ENCODE measurements around the gene MAX. TPM values are rescaled to one million over a fixed set of nuclear protein-coding genes. Genes with fewer than 3 reads are reported as not detected.

The MAX gene
- total RNA-seq, 1 experiment from 2014 or later, result 41.4 TPM

GRCh38 chr14:65073605-65074201 lies 28.6 kb downstream of the MAX start:
- Histone ChIP-seq H3K4me1 (ENCODE audit: control insufficient read depth, insufficient read depth, low read length) (no peaks in the 10 kb centered on the region), H3K9me3 (ENCODE audit: control insufficient read depth, insufficient read depth, low read depth, low read length) (no peaks in the 10 kb centered on the region), H3K36me3 (ENCODE audit: control insufficient read depth, insufficient read depth, low read length) (no peaks in the 10 kb centered on the region; the same call in 1 of the 2 replicates), H3K27ac (ENCODE audit: low read length) (no peak overlapping the region), H3K4me3 (ENCODE audit: low read depth in 2 of 2, low read length in 2 of 2) (no peak overlapping the region), H3K27me3 (ENCODE audit: control insufficient read depth, insufficient read depth, low read length) (no peaks in the 10 kb centered on the region)
- in situ Hi-C loops (cut with HindIII; ENCODE audit: low pct_unique_long_range_greater_than_20kb, low sequenced_read_pairs), result no loop called here
- ChIA-PET POLR2A (no interaction called here), CTCF (interaction anchor here (0.5 kb wide), 1 partner anchor 163 kb away, joined by 5 read pairs; no protein-coding TSS in a partner anchor)
- BruUV-seq (replicated peaks), result no TSS peak
- no peak for DNase-seq (ENCODE audit: low read depth, low spot score)
- no peak for ATAC-seq
- TF ChIP-seq TCF7L2 (IDR thresholded peaks at IDR 0.05; ENCODE audit: low read depth, low read length) (no peak), POLR2AphosphoS5 (IDR thresholded peaks at IDR 0.05; ENCODE audit: low read depth, low read length) (no peak), SIN3A (IDR thresholded peaks at IDR 0.05; ENCODE audit: borderline replicate concordance, insufficient read depth, low read depth, low read length) (no peak), CTCF (IDR thresholded peaks at IDR 0.05) (no peak), REST (IDR thresholded peaks at IDR 0.05; ENCODE audit: insufficient read depth in 1 of 2, low read depth in 2 of 2, low read length in 1 of 2) (no peak)
- intact Hi-C loops (cut with micrococcal nuclease; ENCODE audit: unreplicated experiment), result no loop called here

GRCh38 chr14:65072937-65073336 lies 29.4 kb downstream of the MAX start:
- no TSS peak for BruUV-seq (replicated peaks)
- no peak for DNase-seq (ENCODE audit: low read depth, low spot score)
- CTCF ChIA-PET, result no interaction called here

More at GRCh38 chr14:65072937-65073336, 29.4 kb downstream of the MAX start:
- TF ChIP-seq TCF7L2 (IDR thresholded peaks at IDR 0.05; ENCODE audit: low read depth, low read length), result no peak
- TF ChIP-seq POLR2AphosphoS5 (IDR thresholded peaks at IDR 0.05; ENCODE audit: low read depth, low read length), result no peak
- no peak for TF ChIP-seq CTCF (IDR thresholded peaks at IDR 0.05)
- no peak for TF ChIP-seq SIN3A (IDR thresholded peaks at IDR 0.05; ENCODE audit: borderline replicate concordance, insufficient read depth, low read depth, low read length)
- intact Hi-C loops (cut with micrococcal nuclease; ENCODE audit: unreplicated experiment) (no loop called here), in situ Hi-C loops (cut with HindIII; ENCODE audit: low pct_unique_long_range_greater_than_20kb, low sequenced_read_pairs) (no loop called here)
- Histone ChIP-seq H3K4me1 (ENCODE audit: control insufficient read depth, insufficient read depth, low read length) (no peaks in the 10 kb centered on the region), H3K4me3 (ENCODE audit: low read depth in 2 of 2, low read length in 2 of 2) (no peak overlapping the region), H3K9me3 (ENCODE audit: control insufficient read depth, insufficient read depth, low read depth, low read length) (no peaks in the 10 kb centered on the region), H3K36me3 (ENCODE audit: control insufficient read depth, insufficient read depth, low read length) (no peaks in the 10 kb centered on the region; the same call in 1 of the 2 replicates), H3K27me3 (ENCODE audit: control insufficient read depth, insufficient read depth, low read length) (no peaks in the 10 kb centered on the region), H3K27ac (ENCODE audit: low read length) (no peak overlapping the region)
- no peak for ATAC-seq
- POLR2A ChIA-PET, result no interaction called here
